Tibial artery (tissue), 4 donors: ENCODE results near the gene IFNGR1.

Experiments
- DNase-seq, 2 donors: peaks; one replicate each; pipeline ENCODE4 v3.0.0-alpha.2; 2019
- H3K27ac ChIP-seq, 2 donors: fragments of 200-600 bp; sonication (generic) in 1 of 2; 1 replicate in 1 of 2; 2 replicates in 1 of 2; pipeline ENCODE4 v1.5.1; 2018 to 2019; ENCODE audit warnings: mild to moderate bottlenecking in 1 of 2
- H3K27me3 ChIP-seq, 2 donors: fragments of 200-600 bp; sonication (generic) in 1 of 2; one replicate each; pipeline versions ENCODE4 v1.5.1 to v1.6.0; 2016 to 2019
- H3K36me3 ChIP-seq, 3 donors: fragments of 200-600 bp; sonication (generic) in 2 of 3; one replicate each; pipeline ENCODE4 v1.5.1; 2016 to 2019; ENCODE audit warnings: mild to moderate bottlenecking in 2 of 3
- H3K4me1 ChIP-seq, 4 donors: fragments of 200-600 bp; sonication (generic) in 2 of 4; 1 replicate in 3 of 4; 2 replicates in 1 of 4; pipeline ENCODE4 v1.5.1; 2016 to 2019
- H3K4me3 ChIP-seq, 2 donors: fragments of 200-600 bp; sonication (generic) in 1 of 2; 1 replicate in 1 of 2; 2 replicates in 1 of 2; pipeline ENCODE4 v1.5.1; 2018 to 2019; ENCODE audit warnings: mild to moderate bottlenecking in 2 of 2
- H3K9me3 ChIP-seq, 3 donors: fragments of 200-600 bp; sonication (generic) in 1 of 3; one replicate each; pipeline ENCODE4 v1.5.1; 2016 to 2019
- CTCF ChIP-seq, 2 experiments: fragments of 200-600 bp in 1 of 2; fragments of 450-650 bp in 1 of 2; IDR thresholded peaks; one replicate each; pipeline ENCODE4 v1.5.1; 2017 to 2019; ENCODE audit warnings: antibody characterized with exemption in 2 of 2, mild to moderate bottlenecking in 1 of 2, moderate library complexity in 1 of 2
- intact Hi-C: fragments of 100-400 bp; cut with DNase I; formaldehyde crosslinking; loops from one replicate; pipeline ENCODE4 v1.15.0; 2023; ENCODE audit warnings: low total_unique reads

Gene IFNGR1

GRCh38 chr6:137201006-137201405 lies 18.2 kb downstream of the IFNGR1 start:
- Histone ChIP-seq H3K4me1 (no peaks in the 10 kb centered on the region), H3K9me3 (no peaks in the 10 kb centered on the region), H3K27me3 (no peaks in the 10 kb centered on the region), H3K27ac (no peak overlapping the region), H3K4me3 (no peak overlapping the region), H3K36me3 (peaks cover 73 to 80% (median 75%) of the 10 kb centered on the region in 3 donors)
- DNase-seq: no peak
- no peak for TF ChIP-seq CTCF (IDR thresholded peaks at IDR 0.05)
- intact Hi-C loops: no loop called here

GRCh38 chr6:137200288-137200687 lies 18.9 kb downstream of the IFNGR1 start:
- no peak for TF ChIP-seq CTCF (IDR thresholded peaks at IDR 0.05)
- no peaks in the 10 kb centered on the region for H3K27me3 ChIP-seq
- no peak for DNase-seq
- H3K36me3 ChIP-seq: peaks cover 66 to 73% (median 68%) of the 10 kb centered on the region in 3 donors
- no peak overlapping the region for H3K27ac ChIP-seq
- H3K9me3 ChIP-seq: no peaks in the 10 kb centered on the region
- intact Hi-C loops: no loop called here
- no peaks in the 10 kb centered on the region for H3K4me1 ChIP-seq
- H3K4me3 ChIP-seq: no peak overlapping the region

GRCh38 chr6:137197684-137198645 lies 21.2 kb downstream of the IFNGR1 start:
- no peak for DNase-seq
- Histone ChIP-seq H3K36me3 (peaks cover 43 to 50% (median 45%) of the 10 kb centered on the region in 3 donors), H3K9me3 (no peaks in the 10 kb centered on the region), H3K4me3 (no peak overlapping the region), H3K4me1 (no peaks in the 10 kb centered on the region), H3K27me3 (no peaks in the 10 kb centered on the region), H3K27ac (no peak overlapping the region)
- intact Hi-C loops: no loop called here
- TF ChIP-seq CTCF (IDR thresholded peaks at IDR 0.05): no peak

GRCh38 chr6:137193256-137194070 lies 25.7 kb downstream of the IFNGR1 start:
- peaks cover 10 to 15% (median 14%) of the 10 kb centered on the region in 3 donors for H3K36me3 ChIP-seq
- TF ChIP-seq CTCF (IDR thresholded peaks at IDR 0.05): no peak
- no peak overlapping the region for H3K4me3 ChIP-seq
- intact Hi-C loops: no loop called here
- no peak for DNase-seq
- no peak overlapping the region for H3K27ac ChIP-seq
- H3K27me3 ChIP-seq: no peaks in the 10 kb centered on the region
- no peaks in the 10 kb centered on the region for H3K9me3 ChIP-seq
- no peaks in the 10 kb centered on the region for H3K4me1 ChIP-seq

- Histone ChIP-seq H3K36me3 (peaks cover 4 to 9% (median 7%) of the 10 kb centered on the region in 3 donors), H3K4me3 (no peak overlapping the region), H3K27ac (no peak overlapping the region), H3K27me3 (no peaks in the 10 kb centered on the region), H3K4me1 (no peaks in the 10 kb centered on the region), H3K9me3 (no peaks in the 10 kb centered on the region)
- no peak for DNase-seq
- intact Hi-C loops: no loop called here
- TF ChIP-seq CTCF (IDR thresholded peaks at IDR 0.05): no peak
These were observed 26.4 kb downstream of the IFNGR1 start for GRCh38 chr6:137192821-137193220.
